22Rv1 (cell line): ENCODE results near the gene EPAS1.
A peak's percentile ranks its signal among the peaks of the same experiment; 100 is the strongest.

Experiments used
- H3K27ac ChIP-seq: fragments of 450-650 bp; 2 replicates; pipeline ENCODE4 v1.5.1; 2017
- CTCF ChIP-seq: fragments of 450-650 bp; IDR thresholded peaks from 2 replicates; pipeline ENCODE4 v1.5.1; 2017; ENCODE audit warnings: mild to moderate bottlenecking
- ZFX ChIP-seq: fragments of 450-650 bp; IDR thresholded peaks from 2 replicates; pipeline ENCODE4 v1.6.1; 2017; ENCODE audit warnings: antibody characterized with exemption, borderline replicate concordance

The EPAS1 gene

GRCh38 chr2:46296840-46297545, at the start of gene EPAS1:
Gene EPAS1 (plus strand): TSS chr2:46297407. CDS start chr2:46297912, 505 bp downstream.
- TF ChIP-seq CTCF, result no peak
- TF ChIP-seq ZFX, result no peak
- peak within 1 kb of the TSS; percentile 39; the same call in 1 of the 2 replicates for H3K27ac ChIP-seq

- no peak overlapping the region for H3K27ac ChIP-seq
- TF ChIP-seq CTCF, result no peak
- TF ChIP-seq ZFX, result no peak
Measured at GRCh38 chr2:46248171-46248570, 49.0 kb upstream of the EPAS1 start.

- no peak for TF ChIP-seq ZFX
- no peak for TF ChIP-seq CTCF
- no peak overlapping the region for H3K27ac ChIP-seq
Measured at GRCh38 chr2:46249654-46250053, 47.6 kb upstream of the EPAS1 start.

GRCh38 chr2:46252891-46253659, 44.1 kb upstream of the EPAS1 start:
- TF ChIP-seq ZFX, result no peak
- TF ChIP-seq CTCF, result no peak
- H3K27ac ChIP-seq, result no peak overlapping the region

- no peak overlapping the region for H3K27ac ChIP-seq
- TF ChIP-seq ZFX (no peak), CTCF (no peak)
Measured at GRCh38 chr2:46254474-46254873, 42.7 kb upstream of the EPAS1 start.

GRCh38 chr2:46256563-46257142, 40.6 kb upstream of the EPAS1 start:
- H3K27ac ChIP-seq, result no peak overlapping the region
- TF ChIP-seq CTCF (no peak), ZFX (no peak)

- H3K27ac ChIP-seq, result no peak overlapping the region
- no peak for TF ChIP-seq CTCF
- no peak for TF ChIP-seq ZFX
Measured at GRCh38 chr2:46257476-46257875, 39.7 kb upstream of the EPAS1 start.
